NB4 (cell line): ENCODE measurements around the gene HRAS.

Experiments
- CTCF ChIP-seq: IDR thresholded peaks from one replicate; pipeline ENCODE4 v1.5.1; 2012; ENCODE audit warnings: low read depth, low read length
- MAX ChIP-seq: IDR thresholded peaks from 2 replicates; pipeline ENCODE4 v1.6.1; 2011; ENCODE audit warnings: low read depth, low read length
- POLR2A ChIP-seq: IDR thresholded peaks from 2 replicates; pipeline ENCODE4 v1.6.1; 2011; ENCODE audit warnings: mild to moderate bottlenecking; ENCODE audit not compliant: insufficient read length; ENCODE audit errors: extremely low read depth

GRCh38 chr11:490930-491260 lies 44.5 kb downstream of the HRAS start:
- TF ChIP-seq MAX (no peak), CTCF (no peak), POLR2A (no peak)
